ENCODE measurements around the gene CASK. TPM values are rescaled to one million over a fixed set of nuclear protein-coding genes. Genes with fewer than 3 reads are reported as not detected.

CASK gene
- total RNA-seq, 1 experiment from 2014 or later, result 163 TPM

DNA sequence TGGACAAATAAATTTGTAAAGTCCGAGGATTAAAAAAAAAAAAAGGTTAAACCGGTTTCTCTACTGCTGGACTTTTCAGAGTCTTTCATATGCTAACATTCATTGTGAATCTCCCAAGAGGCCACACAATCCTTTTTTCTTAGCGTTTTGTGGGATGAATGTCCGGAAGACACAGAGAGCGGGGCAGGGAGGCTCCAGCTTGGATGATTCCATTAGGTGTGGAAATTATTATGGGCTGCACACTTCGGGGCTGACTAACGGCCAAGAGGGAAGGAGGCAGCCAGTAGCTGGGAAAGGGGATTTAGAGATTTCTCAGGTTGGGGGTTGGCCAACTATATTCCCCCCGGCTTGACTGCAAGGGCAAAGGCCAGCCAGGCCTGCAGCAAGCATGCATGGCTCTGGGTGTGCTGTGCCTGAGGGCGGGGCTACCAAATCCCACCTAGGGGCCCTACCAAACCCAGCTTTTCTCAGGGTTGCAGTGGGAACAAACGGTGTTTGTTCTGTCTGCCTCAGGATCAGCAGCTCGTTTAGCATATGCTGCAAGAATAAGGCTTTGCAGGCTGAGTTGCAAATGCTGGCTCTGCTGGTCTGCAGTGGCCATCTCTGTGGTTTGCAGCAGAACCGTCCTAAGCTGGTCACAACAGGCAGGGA, 447.6 kb downstream of the CASK start:
- Mint-ChIP-seq H3K27ac (ENCODE audit: unreplicated experiment) (peak overlapping the region; percentile 95), H3K4me1 (ENCODE audit: low read depth, unreplicated experiment) (peaks cover 11% of the 10 kb centered on the region), H3K4me3 (ENCODE audit: unreplicated experiment) (peak overlapping the region; percentile 67), H3K27me3 (ENCODE audit: insufficient read depth, unreplicated experiment) (no peaks in the 10 kb centered on the region), H3K36me3 (ENCODE audit: insufficient read depth, unreplicated experiment) (peaks cover 15% of the 10 kb centered on the region), H3K9me3 (ENCODE audit: unreplicated experiment) (no peaks in the 10 kb centered on the region)
- TF ChIP-seq, protein P1, sequence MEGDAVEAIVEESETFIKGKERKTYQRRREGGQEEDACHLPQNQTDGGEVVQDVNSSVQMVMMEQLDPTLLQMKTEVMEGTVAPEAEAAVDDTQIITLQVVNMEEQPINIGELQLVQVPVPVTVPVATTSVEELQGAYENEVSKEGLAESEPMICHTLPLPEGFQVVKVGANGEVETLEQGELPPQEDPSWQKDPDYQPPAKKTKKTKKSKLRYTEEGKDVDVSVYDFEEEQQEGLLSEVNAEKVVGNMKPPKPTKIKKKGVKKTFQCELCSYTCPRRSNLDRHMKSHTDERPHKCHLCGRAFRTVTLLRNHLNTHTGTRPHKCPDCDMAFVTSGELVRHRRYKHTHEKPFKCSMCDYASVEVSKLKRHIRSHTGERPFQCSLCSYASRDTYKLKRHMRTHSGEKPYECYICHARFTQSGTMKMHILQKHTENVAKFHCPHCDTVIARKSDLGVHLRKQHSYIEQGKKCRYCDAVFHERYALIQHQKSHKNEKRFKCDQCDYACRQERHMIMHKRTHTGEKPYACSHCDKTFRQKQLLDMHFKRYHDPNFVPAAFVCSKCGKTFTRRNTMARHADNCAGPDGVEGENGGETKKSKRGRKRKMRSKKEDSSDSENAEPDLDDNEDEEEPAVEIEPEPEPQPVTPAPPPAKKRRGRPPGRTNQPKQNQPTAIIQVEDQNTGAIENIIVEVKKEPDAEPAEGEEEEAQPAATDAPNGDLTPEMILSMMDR (IDR thresholded peaks at IDR 0.05; ENCODE audit: insufficient read depth in 1 of 2, low read depth in 1 of 2, low read length in 1 of 2, severe bottlenecking in 1 of 2, unreplicated experiment in 1 of 2), result no peak
- ChIA-PET POLR2A (interaction anchor here (0.7 to 0.9 kb wide), 2 partner anchors 33 to 620 kb away, joined by 3 to 9 read pairs; no protein-coding TSS in a partner anchor), CTCF (interaction anchor here (0.5 to 1.2 kb wide), 2 partner anchors 33 to 94 kb away, joined by 4 to 5 read pairs; no protein-coding TSS in a partner anchor)
- intact Hi-C loops (cut with micrococcal nuclease; ENCODE audit: unreplicated experiment), result loop anchor here (2.0 kb wide), 1 partner anchor 33 kb away; no protein-coding TSS in a partner anchor
- no peaks in the 10 kb centered on the region for H3K36me3 ChIP-seq (ENCODE audit: control insufficient read depth, insufficient read depth, low read length)
- no TSS peak for BruUV-seq (replicated peaks)
- no peak overlapping the region for H3K4me3 ChIP-seq (ENCODE audit: low read depth, low read length)
- DNase-seq, result peak; percentile 69 to 71
- H3K4me1 ChIP-seq, result peaks cover 36% of the 10 kb centered on the region
- no peaks in the 10 kb centered on the region for H3K27me3 ChIP-seq (replicated peaks; ENCODE audit: control insufficient read depth, insufficient read depth, low read length)
- no peaks in the 10 kb centered on the region for H3K9me3 ChIP-seq

DNA sequence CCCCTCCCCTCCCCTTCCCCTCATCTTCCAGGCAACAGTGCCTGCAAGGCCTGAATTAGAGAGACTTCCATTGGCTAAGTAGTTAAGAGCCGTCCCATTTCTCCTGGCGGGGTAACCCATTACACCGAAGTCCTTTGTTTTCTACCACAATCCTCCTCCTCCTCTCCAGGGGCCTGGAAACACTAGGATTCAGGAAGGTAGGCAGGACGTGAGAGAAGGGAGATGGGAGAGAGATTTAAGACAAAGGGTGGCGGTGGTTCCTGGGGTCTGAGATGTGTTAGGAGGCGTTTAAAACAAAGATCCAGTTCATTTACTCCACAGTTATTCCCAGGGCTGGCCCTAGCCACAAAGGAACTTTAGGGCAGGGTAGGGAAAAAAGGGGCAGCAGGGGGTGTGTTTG, 448.2 kb downstream of the CASK start:
- peaks cover 9% of the 10 kb centered on the region for H3K4me1 Mint-ChIP-seq (ENCODE audit: low read depth, unreplicated experiment)
- Histone ChIP-seq H3K4me1 (peaks cover 32% of the 10 kb centered on the region), H3K27me3 (replicated peaks; ENCODE audit: control insufficient read depth, insufficient read depth, low read length) (no peaks in the 10 kb centered on the region), H3K4me3 (ENCODE audit: low read depth, low read length) (no peak overlapping the region), H3K36me3 (ENCODE audit: control insufficient read depth, insufficient read depth, low read length) (no peaks in the 10 kb centered on the region), H3K9me3 (no peaks in the 10 kb centered on the region)
- BruUV-seq (replicated peaks), result no TSS peak
- H3K36me3 Mint-ChIP-seq (ENCODE audit: insufficient read depth, unreplicated experiment), result peaks cover 15% of the 10 kb centered on the region
- ChIA-PET CTCF (interaction anchor here (1.2 kb wide), 1 partner anchor 32 kb away, joined by 5 read pairs; no protein-coding TSS in a partner anchor), POLR2A (interaction anchor here (0.7 kb wide), 1 partner anchor 620 kb away, joined by 9 read pairs; no protein-coding TSS in a partner anchor)
- DNase-seq, result no peak
- H3K9me3 Mint-ChIP-seq (ENCODE audit: unreplicated experiment), result no peaks in the 10 kb centered on the region
- peak overlapping the region; percentile 67 for H3K4me3 Mint-ChIP-seq (ENCODE audit: unreplicated experiment)
- no peaks in the 10 kb centered on the region for H3K27me3 Mint-ChIP-seq (ENCODE audit: insufficient read depth, unreplicated experiment)
- peak overlapping the region; percentile 95 for H3K27ac Mint-ChIP-seq (ENCODE audit: unreplicated experiment)
- TF ChIP-seq, protein P1 (IDR thresholded peaks at IDR 0.05; ENCODE audit: insufficient read depth in 1 of 2, low read depth in 1 of 2, low read length in 1 of 2, severe bottlenecking in 1 of 2, unreplicated experiment in 1 of 2), result no peak
- intact Hi-C loops (cut with micrococcal nuclease; ENCODE audit: unreplicated experiment), result loop anchor here (2.0 kb wide), 1 partner anchor 32 kb away; no protein-coding TSS in a partner anchor

DNA sequence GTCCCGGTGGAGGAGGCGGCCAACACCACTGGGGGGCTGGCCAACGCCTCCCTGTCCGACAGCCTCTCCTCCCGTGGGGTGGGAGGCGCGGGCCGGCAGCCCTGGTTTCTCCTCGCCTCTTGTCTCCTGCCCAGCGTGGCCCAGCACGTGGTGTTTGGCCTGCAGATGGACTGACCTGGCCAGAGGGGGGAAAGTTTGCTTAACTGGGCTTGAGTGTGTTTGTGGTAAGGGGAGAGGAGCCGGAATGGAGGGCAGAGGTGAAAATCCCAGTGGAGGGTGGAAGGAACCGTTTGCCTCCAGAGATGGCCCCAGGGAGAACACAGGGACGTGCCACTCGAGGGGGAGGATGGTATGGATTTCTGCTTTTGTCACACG, 448.6 kb downstream of the CASK start:
- Histone ChIP-seq H3K27me3 (replicated peaks; ENCODE audit: control insufficient read depth, insufficient read depth, low read length) (no peaks in the 10 kb centered on the region), H3K4me3 (ENCODE audit: low read depth, low read length) (no peak overlapping the region), H3K4me1 (peaks cover 32% of the 10 kb centered on the region), H3K36me3 (ENCODE audit: control insufficient read depth, insufficient read depth, low read length) (no peaks in the 10 kb centered on the region), H3K9me3 (no peaks in the 10 kb centered on the region)
- H3K4me1 Mint-ChIP-seq (ENCODE audit: low read depth, unreplicated experiment), result peaks cover 9% of the 10 kb centered on the region
- no peaks in the 10 kb centered on the region for H3K9me3 Mint-ChIP-seq (ENCODE audit: unreplicated experiment)
- H3K4me3 Mint-ChIP-seq (ENCODE audit: unreplicated experiment), result peak overlapping the region; percentile 67
- peaks cover 15% of the 10 kb centered on the region for H3K36me3 Mint-ChIP-seq (ENCODE audit: insufficient read depth, unreplicated experiment)
- no peaks in the 10 kb centered on the region for H3K27me3 Mint-ChIP-seq (ENCODE audit: insufficient read depth, unreplicated experiment)
- TF ChIP-seq, protein P1 (IDR thresholded peaks at IDR 0.05; ENCODE audit: insufficient read depth in 1 of 2, low read depth in 1 of 2, low read length in 1 of 2, severe bottlenecking in 1 of 2, unreplicated experiment in 1 of 2), result no peak
- intact Hi-C loops (cut with micrococcal nuclease; ENCODE audit: unreplicated experiment), result loop anchor here (2.0 kb wide), 1 partner anchor 32 kb away; no protein-coding TSS in a partner anchor
- BruUV-seq (replicated peaks), result no TSS peak
- CTCF ChIA-PET, result no interaction called here
- DNase-seq, result no peak
- POLR2A ChIA-PET, result no interaction called here
- peak overlapping the region; percentile 95 for H3K27ac Mint-ChIP-seq (ENCODE audit: unreplicated experiment)
